Right lobe of liver (tissue), 6 donors: ENCODE data around the gene EEF1AKMT1. TPM values are rescaled to one million over a fixed set of nuclear protein-coding genes. Genes with fewer than 3 reads are reported as not detected.

Source experiments
- ATAC-seq, 4 donors: fragments of 200-7000 bp; cut with Tn5 transposase; one replicate each; pipeline ENCODE4 v1.9.1; 2020; ENCODE audit warnings: mild to moderate bottlenecking in 4 of 4, moderate library complexity in 4 of 4
- DNase-seq, 3 donors: peaks; one replicate each; pipeline ENCODE4 v3.0.0-alpha.2; 2020
- H3K27ac ChIP-seq, 3 donors: fragments of 200-600 bp; one replicate each; pipeline ENCODE4 v1.8.0; 2022
- H3K27me3 ChIP-seq, 2 donors: fragments of 200-600 bp; one replicate each; pipeline ENCODE4 v1.8.0; 2022
- H3K36me3 ChIP-seq, 4 donors: fragments of 200-600 bp; sonication (generic) in 1 of 4; one replicate each; pipeline versions ENCODE4 v1.5.1 to v1.8.0; 2017 to 2022; ENCODE audit warnings: control low read depth in 1 of 4
- H3K4me1 ChIP-seq, 4 donors: fragments of 200-600 bp; sonication (generic) in 1 of 4; one replicate each; pipeline versions ENCODE4 v1.5.1 to v1.8.0; 2017 to 2022; ENCODE audit warnings: control low read depth in 1 of 4
- H3K4me3 ChIP-seq, 3 donors: fragments of 200-600 bp; one replicate each; pipeline ENCODE4 v1.8.0; 2022
- H3K9me3 ChIP-seq, 4 donors: fragments of 200-600 bp; sonication (generic) in 1 of 4; one replicate each; pipeline versions ENCODE4 v1.5.1 to v1.8.0; 2017 to 2022; ENCODE audit warnings: control low read depth in 1 of 4
- CTCF ChIP-seq, 4 donors: fragments of 200-600 bp in 3 of 4; fragments of 450-650 bp in 1 of 4; IDR thresholded peaks; one replicate each; pipeline versions ENCODE4 v1.5.1 to v1.8.0; 2016 to 2022; ENCODE audit warnings: antibody characterized with exemption in 4 of 4, mild to moderate bottlenecking in 2 of 4
- POLR2A ChIP-seq: fragments of 450-650 bp; IDR thresholded peaks from one replicate; pipeline ENCODE4 v1.6.1; 2017; ENCODE audit warnings: antibody characterized with exemption, mild to moderate bottlenecking
- WGBS: methylation state at CpG from one replicate; pipeline ENCODE4 v1.1.6; 2018; ENCODE audit warnings: low coverage, low lambda C conversion rate; ENCODE audit not compliant: insufficient coverage; ENCODE audit errors: missing lambda C conversion rate; 5-methylcytosine and 5-hydroxymethylcytosine counted together
- intact Hi-C, 2 donors: fragments of 100-400 bp; cut with DNase I; formaldehyde crosslinking; loops; one replicate each; pipeline versions ENCODE4 v1.11.2 to v1.14.1; 2022
- long read RNA-seq: library from polyadenylated mRNA; unstranded; transcript quantifications from one replicate; pipeline ENCODE4 v2.0.0, GENCODE V29; 2019
- total RNA-seq, 6 experiments: library from RNA; depleted of rRNA in 2 of 6; stranded (reverse); fragments of >200 nt in 2 of 6; fragmentation: NEBNext Ultra II Directional in 3 of 6; extraction: Animal tissue kit (Norgen Biotek cat#: 25700) in 3 of 6; gene quantifications; one replicate each; pipeline versions ENCODE4 v1.1.0 to v1.2.4, GENCODE V29; 2016 to 2023
- donor health status: DM: no; HTN: yes; CAD: no.
- donor health status: DM: no; HTN: no; CAD: no.
- donor health status: DM: no; HTN: no; CAD: no.
- donor health status: DM: no; HTN: yes; CAD: no.
- donor health status: DM: no; HTN: yes; CAD: no.

The EEF1AKMT1 gene
- 10 to 100 TPM in 1 of 6 experiments, 1 to 10 TPM in 5; 5.5 to 10.3 (median 6.3) TPM for total RNA-seq
- long read RNA-seq, partial matches to known transcripts = 1 of 5 reads
- long read RNA-seq, other reads (novel, unspliced or antisense) = 3 of 5 reads

GRCh38 chr13:20773194-20774080, at the start of gene EEF1AKMT1:
Gene EEF1AKMT1, minus strand, starts transcription at chr13:20773961. Its CDS starts 16,363 bp downstream, at chr13:20757598.
- TF ChIP-seq CTCF (IDR thresholded peaks at IDR 0.05) = peak in 1 of 4 donors; percentile 5
- peak; percentile 86 for TF ChIP-seq POLR2A
- Histone ChIP-seq H3K4me3 (peak within 1 kb of the TSS; percentile 70 to 83 (median 71)), H3K36me3 (no peaks in the 10 kb centered on the region), H3K27ac (peak within 1 kb of the TSS; percentile 94 to 96 (median 96)), H3K4me1 (peaks cover 0 to 7% (median 3%) of the 10 kb centered on the region in 4 donors), H3K27me3 (no peaks in the 10 kb centered on the region), H3K9me3 (no peaks in the 10 kb centered on the region)
- 0% methylated on average over 43 of the region's 72 CpGs for WGBS
- intact Hi-C loops = no loop called here
- DNase-seq (peak; percentile 95 to 97 (median 96)), ATAC-seq (peak; percentile 97 to 98 (median 97))

- no peak for DNase-seq
- Histone ChIP-seq H3K27ac (no peak overlapping the region), H3K36me3 (no peaks in the 10 kb centered on the region), H3K27me3 (no peaks in the 10 kb centered on the region), H3K9me3 (no peaks in the 10 kb centered on the region), H3K4me1 (peaks cover 0 to under 1% (median 0%) of the 10 kb centered on the region in 4 donors), H3K4me3 (no peak overlapping the region)
- WGBS = 100% methylated on average over 1 of the region's 1 CpG
- intact Hi-C loops = loop anchor here in 1 of 2 donors (10.0 kb wide), 1 partner anchor 108 kb away; no protein-coding TSS in a partner anchor
- no peak for TF ChIP-seq CTCF (IDR thresholded peaks at IDR 0.05)
- TF ChIP-seq POLR2A = no peak
- ATAC-seq = no peak
Observed at GRCh38 chr13:20823071-20823470, 49.3 kb upstream of the EEF1AKMT1 start.

GRCh38 chr13:20822406-20822805, 48.6 kb upstream of the EEF1AKMT1 start:
- no peak for DNase-seq
- ATAC-seq = no peak
- no peaks in the 10 kb centered on the region for H3K9me3 ChIP-seq
- no peaks in the 10 kb centered on the region for H3K4me1 ChIP-seq
- H3K36me3 ChIP-seq = no peaks in the 10 kb centered on the region
- WGBS = 100% methylated on average over 1 of the region's 1 CpG
- intact Hi-C loops = loop anchor here in 1 of 2 donors (10.0 kb wide), 1 partner anchor 108 kb away; no protein-coding TSS in a partner anchor
- no peak for TF ChIP-seq CTCF (IDR thresholded peaks at IDR 0.05)
- no peak for TF ChIP-seq POLR2A
- no peaks in the 10 kb centered on the region for H3K27me3 ChIP-seq
- H3K4me3 ChIP-seq = no peak overlapping the region
- H3K27ac ChIP-seq = no peak overlapping the region

DNA sequence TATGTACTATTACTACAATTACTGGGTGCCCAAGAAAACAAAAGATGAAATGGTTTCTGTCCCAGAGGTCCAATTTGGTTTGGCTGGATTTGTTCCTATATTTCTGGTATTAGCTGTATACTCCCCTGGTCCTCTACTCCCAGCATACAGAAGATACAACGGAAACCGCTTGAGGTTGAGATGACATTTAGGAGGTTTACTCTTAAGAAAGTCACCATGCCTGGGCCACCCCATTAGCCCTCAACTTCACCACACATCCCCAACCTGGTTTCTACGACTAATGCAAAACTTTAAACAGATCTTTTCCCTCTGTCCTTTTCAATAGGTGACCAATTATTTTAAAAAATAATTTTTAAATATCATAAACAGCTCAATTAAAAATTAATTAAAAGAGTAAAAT, 46.0 kb upstream of the EEF1AKMT1 start:
- no peaks in the 10 kb centered on the region for H3K36me3 ChIP-seq
- H3K27ac ChIP-seq = no peak overlapping the region
- no peaks in the 10 kb centered on the region for H3K4me1 ChIP-seq
- 100% methylated on average over 3 of the region's 3 CpGs for WGBS
- ATAC-seq (no peak), DNase-seq (no peak)
- TF ChIP-seq POLR2A (no peak), CTCF (IDR thresholded peaks at IDR 0.05) (no peak)
- no peak overlapping the region for H3K4me3 ChIP-seq
- H3K27me3 ChIP-seq = no peaks in the 10 kb centered on the region
- intact Hi-C loops = loop anchor here (10.0 kb wide), 1 partner anchor 105 kb away; no protein-coding TSS in a partner anchor
- H3K9me3 ChIP-seq = no peaks in the 10 kb centered on the region
